ENCODE data around the gene ZNF268.
"Not testable (repeated sequence)": the region's sequence is repeated elsewhere in the genome, so short reads cannot be mapped to it uniquely, and the experiment has no call there.

The ZNF268 gene

GRCh38 chr12:133235401-133236112 lies 54.3 kb downstream of the ZNF268 start, which contains the start of gene ANHX:
ANHX (minus strand) TSS chr12:133235877; CDS start chr12:133234356, 1,521 bp downstream.
- no peak for FAIRE-seq

GRCh38 chr12:133236144-133236543 lies 54.8 kb downstream of the ZNF268 start:
- DNase-seq (ENCODE audit: insufficient read length, low spot score) (no peak), FAIRE-seq (no peak)
- TF ChIP-seq, protein P1, sequence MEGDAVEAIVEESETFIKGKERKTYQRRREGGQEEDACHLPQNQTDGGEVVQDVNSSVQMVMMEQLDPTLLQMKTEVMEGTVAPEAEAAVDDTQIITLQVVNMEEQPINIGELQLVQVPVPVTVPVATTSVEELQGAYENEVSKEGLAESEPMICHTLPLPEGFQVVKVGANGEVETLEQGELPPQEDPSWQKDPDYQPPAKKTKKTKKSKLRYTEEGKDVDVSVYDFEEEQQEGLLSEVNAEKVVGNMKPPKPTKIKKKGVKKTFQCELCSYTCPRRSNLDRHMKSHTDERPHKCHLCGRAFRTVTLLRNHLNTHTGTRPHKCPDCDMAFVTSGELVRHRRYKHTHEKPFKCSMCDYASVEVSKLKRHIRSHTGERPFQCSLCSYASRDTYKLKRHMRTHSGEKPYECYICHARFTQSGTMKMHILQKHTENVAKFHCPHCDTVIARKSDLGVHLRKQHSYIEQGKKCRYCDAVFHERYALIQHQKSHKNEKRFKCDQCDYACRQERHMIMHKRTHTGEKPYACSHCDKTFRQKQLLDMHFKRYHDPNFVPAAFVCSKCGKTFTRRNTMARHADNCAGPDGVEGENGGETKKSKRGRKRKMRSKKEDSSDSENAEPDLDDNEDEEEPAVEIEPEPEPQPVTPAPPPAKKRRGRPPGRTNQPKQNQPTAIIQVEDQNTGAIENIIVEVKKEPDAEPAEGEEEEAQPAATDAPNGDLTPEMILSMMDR (IDR thresholded peaks at IDR 0.05; ENCODE audit: insufficient read depth, missing control alignments): no peak

More at GRCh38 chr12:133235401-133236112, 54.3 kb downstream of the ZNF268 start, which contains the start of gene ANHX:
- DNase-seq (ENCODE audit: insufficient read length, low spot score): no peak
- TF ChIP-seq, protein P1 (IDR thresholded peaks at IDR 0.05; ENCODE audit: insufficient read depth, missing control alignments): no peak

- TF ChIP-seq, protein P1 (IDR thresholded peaks at IDR 0.05; ENCODE audit: insufficient read depth, missing control alignments): no peak
- FAIRE-seq (no peak), DNase-seq (ENCODE audit: insufficient read length, low spot score) (no peak)
Measured at GRCh38 chr12:133236556-133236955, 55.3 kb downstream of the ZNF268 start.

GRCh38 chr12:133251732-133252131 lies 70.4 kb downstream of the ZNF268 start:
- peak; percentile 46 for FAIRE-seq
- DNase-seq (ENCODE audit: insufficient read length, low spot score): no peak
- TF ChIP-seq, protein P1 (IDR thresholded peaks at IDR 0.05; ENCODE audit: insufficient read depth, missing control alignments): no peak

DNA sequence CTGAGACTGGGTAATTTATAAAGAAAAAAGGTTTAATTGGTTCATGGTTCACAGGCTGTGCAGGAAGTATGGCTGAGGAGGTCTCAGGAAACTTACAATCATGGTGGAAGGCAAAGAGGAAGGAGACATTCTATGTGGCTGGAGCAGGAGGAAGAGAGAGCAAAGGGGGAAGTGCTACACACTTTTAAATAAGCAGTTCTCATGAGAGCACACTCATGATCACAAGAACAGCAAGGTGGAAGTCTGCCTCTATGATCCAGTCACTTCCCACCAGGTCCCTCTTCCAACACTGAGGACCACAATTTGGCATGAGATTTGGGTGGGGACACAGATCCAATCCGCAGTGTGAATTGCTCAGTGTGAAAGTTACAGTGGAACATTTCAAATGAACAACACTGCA lies 74.5 kb downstream of the ZNF268 start:
- not testable (repeated sequence) for FAIRE-seq; DNase-seq (ENCODE audit: insufficient read length, low spot score)

GRCh38 chr12:133256321-133256720 lies 75.0 kb downstream of the ZNF268 start:
- TF ChIP-seq, protein P1 (IDR thresholded peaks at IDR 0.05; ENCODE audit: insufficient read depth, missing control alignments): no peak
- DNase-seq (ENCODE audit: insufficient read length, low spot score) (no peak), FAIRE-seq (no peak)

DNA sequence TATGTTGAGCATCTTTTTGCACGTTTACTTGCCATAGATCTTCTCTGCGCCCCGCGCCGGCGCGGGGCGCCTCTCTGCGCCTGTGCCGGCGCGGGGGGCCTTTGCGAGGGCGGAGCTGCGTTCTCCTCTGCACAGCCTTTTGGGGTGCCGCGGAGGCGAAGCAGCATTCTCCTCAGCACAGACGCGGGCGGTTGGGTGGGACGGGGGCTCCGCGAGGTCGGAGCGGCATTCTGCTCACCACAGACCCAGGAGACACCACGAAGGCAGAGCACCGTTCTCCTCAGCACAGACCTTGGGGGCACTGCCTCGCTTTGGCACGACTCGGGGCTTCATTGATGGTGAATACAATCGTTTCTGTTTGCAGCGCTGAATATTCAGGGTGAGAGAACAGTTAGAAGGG lies 82.9 kb downstream of the ZNF268 start:
- DNase-seq (ENCODE audit: insufficient read length, low spot score) (no peak), FAIRE-seq (no peak)
- TF ChIP-seq, protein P1 (IDR thresholded peaks at IDR 0.05; ENCODE audit: insufficient read depth, missing control alignments): no peak
